OCI-LY7 (cell line): ENCODE data around the gene PPP1R9B.

Source experiments
- EZH2phosphoT487 ChIP-seq: fragments of 200-600 bp; sonication (generic); IDR thresholded peaks from 2 replicates; pipeline ENCODE4 v1.6.1; 2018; ENCODE audit warnings: low read depth, borderline replicate concordance, mild to moderate bottlenecking, mixed run types, antibody characterized with exemption, low read length, moderate library complexity, mixed read lengths
- TF ChIP-seq, protein P1 (sequence below): fragments of 200-600 bp; sonication (generic); conservative IDR thresholded peaks from 2 replicates; pipeline ENCODE4 v1.5.1; 2014; ENCODE audit warnings: mild to moderate bottlenecking, antibody characterized with exemption, low read length, moderate library complexity, mixed read lengths

DNA sequence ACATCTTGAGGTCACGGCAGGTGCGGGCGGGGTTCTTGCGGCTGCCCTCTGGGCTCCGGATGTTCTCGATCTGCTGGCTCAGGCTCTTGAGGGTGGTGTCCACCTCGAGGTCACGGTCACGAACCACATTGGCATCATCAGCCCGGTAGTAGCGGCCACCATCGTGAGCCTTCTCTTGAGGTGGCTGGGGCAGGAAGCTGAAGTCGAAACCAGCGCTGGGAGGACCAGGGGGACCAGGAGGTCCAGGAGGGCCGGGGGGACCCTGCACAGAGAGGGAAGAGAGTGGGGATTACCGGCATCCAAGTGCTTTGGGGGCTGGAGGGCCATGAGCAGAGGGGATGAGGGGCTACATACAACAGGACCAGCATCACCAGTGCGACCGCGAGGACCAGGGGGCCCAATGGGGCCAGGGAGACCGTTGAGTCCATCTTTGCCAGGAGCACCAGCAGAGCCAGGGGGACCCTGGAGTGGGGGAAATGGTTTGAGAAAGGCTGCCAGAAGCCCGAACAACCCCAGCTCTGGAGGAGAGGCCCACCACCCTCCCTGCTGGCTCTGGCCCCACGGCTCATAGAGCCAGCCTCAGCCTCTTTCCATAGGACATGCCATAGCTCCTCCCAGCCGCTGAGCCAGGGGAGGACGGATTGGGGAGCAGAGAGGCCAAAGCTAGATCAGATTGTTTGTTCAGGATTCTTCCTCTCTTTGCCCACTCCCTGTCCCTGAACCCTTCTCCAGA lies 36.4 kb upstream of the PPP1R9B start:
- TF ChIP-seq, protein P1, sequence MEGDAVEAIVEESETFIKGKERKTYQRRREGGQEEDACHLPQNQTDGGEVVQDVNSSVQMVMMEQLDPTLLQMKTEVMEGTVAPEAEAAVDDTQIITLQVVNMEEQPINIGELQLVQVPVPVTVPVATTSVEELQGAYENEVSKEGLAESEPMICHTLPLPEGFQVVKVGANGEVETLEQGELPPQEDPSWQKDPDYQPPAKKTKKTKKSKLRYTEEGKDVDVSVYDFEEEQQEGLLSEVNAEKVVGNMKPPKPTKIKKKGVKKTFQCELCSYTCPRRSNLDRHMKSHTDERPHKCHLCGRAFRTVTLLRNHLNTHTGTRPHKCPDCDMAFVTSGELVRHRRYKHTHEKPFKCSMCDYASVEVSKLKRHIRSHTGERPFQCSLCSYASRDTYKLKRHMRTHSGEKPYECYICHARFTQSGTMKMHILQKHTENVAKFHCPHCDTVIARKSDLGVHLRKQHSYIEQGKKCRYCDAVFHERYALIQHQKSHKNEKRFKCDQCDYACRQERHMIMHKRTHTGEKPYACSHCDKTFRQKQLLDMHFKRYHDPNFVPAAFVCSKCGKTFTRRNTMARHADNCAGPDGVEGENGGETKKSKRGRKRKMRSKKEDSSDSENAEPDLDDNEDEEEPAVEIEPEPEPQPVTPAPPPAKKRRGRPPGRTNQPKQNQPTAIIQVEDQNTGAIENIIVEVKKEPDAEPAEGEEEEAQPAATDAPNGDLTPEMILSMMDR: no peak
- no peak for TF ChIP-seq EZH2phosphoT487
